GM04504 (cell line): ENCODE measurements around the gene FOXO6.
"Not testable (repeated sequence)": the region's sequence is repeated elsewhere in the genome, so short reads cannot be mapped to it uniquely, and the experiment has no call there.

Experiments
- DNase-seq: peaks from one replicate; pipeline ENCODE4 v3.0.0-alpha.2; 2012; ENCODE audit warnings: low read depth

FOXO6 gene

DNA sequence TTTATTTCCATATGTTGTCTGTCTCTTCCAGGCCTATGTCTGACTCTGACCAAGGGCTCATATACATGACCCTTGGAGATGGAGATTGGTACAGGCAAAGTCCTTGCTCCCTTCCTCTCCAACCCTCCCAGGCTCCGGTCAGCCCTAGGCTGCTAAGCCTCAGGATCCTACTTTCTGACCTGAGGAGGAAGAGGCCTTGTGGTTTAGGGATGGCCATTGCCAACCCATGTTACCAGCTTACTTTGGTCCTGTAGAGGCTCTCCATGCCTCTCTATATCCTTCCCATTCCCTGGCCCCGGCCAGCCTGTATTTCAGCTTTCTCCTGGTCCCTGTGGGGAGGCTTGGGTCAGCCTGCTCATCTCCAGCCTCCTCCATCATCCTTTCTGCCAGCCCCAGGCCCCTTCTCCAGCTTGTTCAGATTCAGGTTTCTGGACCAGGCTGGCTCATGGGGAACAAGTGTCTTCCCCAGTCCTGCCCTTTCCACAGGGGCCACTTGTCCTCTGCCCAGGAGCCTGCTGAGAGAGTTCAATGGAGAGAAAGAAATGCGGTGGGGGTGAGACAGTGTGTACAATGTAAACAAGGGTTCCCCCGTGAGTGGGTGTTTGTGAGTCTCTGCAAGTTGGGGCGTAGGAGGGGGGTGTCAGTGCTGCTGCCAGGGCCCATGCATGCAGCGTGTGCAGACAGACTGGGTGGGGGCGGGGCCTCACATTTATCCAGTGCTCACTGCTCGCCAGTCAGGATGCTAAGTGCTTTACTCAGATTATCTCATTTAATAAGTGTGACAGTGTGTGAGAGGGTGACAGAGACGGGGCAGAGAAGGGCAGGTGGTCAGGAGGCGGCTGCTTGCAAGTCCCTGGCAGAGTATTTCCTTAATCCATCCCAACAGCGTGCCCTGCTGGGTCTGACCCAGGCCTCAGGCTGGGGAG is 31.3 kb upstream of the FOXO6 start:
- no peak for DNase-seq

GRCh38 chr1:41330588-41331545 is 30.4 kb upstream of the FOXO6 start:
- DNase-seq: no peak

DNA sequence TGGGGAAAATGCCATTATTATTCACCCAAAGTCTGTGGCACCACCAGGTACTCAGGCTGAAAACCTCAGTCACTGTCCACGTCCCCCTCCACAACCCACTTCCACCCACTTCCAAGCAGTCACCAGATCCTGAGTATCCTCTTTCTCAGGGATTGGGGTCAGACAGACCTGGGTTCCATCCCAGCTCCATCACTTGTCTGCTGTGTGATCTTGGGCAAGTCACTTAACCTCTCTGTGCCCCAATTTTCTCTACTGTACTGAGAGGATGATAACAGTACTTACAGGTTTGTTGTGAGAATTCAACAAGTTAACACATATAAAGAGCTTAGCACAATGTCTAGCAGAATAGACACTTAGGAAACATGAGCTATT is 29.7 kb upstream of the FOXO6 start:
- no peak for DNase-seq

GRCh38 chr1:41332161-41332560 is 29.1 kb upstream of the FOXO6 start:
- DNase-seq: not testable (repeated sequence)

DNA sequence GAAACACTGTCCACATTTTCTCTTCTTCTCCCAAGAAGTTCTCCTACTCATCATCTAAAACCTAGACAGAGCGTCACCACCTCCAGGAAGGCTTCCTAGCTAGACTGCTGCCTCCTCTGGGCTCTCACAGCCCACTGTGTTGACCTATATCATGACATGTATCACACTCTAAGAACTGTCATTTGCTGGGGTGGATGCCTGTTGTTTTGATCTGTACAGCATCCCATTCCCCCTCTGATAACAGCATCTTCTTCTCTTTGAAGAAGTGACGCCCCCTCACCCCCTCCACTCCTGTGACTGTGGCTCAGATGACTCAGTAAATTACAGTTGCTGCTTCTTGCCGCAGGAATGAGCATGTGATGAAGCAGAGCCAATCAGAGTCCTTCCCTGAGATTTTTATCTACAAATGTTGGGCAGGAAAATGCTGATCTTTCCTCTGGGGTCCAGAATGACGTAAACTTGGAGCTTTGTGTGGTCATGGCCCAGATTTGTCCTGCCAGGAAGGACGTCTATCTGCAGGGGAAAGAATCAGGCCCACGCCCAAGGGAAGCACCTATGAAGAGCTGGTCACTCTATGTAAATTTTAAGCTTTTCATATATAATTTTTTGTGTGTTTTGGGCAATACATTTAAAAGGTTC is 28.0 kb upstream of the FOXO6 start:
- DNase-seq: no peak

- DNase-seq: no peak
These were observed 22.4 kb upstream of the FOXO6 start for GRCh38 chr1:41338820-41339219.

- no peak for DNase-seq
These were observed 20.4 kb upstream of the FOXO6 start for GRCh38 chr1:41340655-41341364.

DNA sequence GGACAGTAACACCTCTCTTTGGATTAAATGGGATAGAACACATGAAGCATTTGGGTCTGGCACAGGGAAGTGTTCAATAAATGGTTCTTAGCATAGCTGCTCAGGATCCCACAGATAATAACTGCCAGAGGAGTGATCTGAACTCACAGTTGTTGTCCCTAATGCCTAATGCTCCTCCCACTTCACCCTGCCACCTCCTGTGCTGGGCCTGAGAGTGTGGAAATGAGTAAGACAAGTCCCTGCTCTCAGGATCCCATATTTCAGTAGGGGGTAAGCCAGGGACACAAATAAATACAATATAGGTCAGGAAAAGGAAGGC is 19.9 kb upstream of the FOXO6 start:
- DNase-seq: no peak

DNA sequence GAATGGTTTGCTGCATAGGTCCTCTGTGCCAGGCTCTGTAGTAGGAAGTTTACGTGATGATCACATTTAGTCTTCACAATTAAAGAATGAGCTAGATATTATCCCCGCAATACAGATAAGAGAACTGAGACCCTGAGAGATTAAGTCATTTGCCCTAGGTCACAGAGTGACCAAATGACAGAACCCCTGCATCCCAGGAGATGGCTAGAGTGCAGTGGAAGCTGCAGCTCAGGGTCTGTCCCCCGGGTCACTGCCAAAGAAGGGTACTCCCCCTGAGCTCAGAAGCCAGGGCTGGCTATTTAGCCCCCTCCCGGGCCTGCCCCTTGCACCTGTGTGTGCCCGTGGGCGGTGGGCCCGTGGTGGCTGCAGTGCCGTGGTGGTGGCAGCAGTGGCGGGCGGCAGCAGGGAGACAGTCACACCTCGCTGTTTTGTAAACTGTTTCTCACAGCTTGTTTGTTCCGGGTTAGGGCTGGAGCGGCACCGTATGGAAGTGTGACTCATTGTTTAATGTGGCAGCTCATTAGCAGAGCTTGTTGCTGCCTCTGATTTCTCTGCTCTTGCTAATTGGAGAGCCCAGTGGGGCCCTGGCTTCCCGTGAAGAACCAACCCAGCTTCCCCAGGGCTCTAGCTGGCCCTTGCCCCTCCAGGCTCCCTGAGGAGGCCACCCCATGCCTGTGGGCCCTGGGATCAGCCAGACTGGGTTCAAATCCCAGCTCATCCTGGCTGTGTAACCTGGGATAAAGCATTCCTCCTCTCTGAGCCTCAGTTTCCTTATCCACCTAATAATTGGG is 19.3 kb upstream of the FOXO6 start:
- peak; percentile 8 for DNase-seq

DNA sequence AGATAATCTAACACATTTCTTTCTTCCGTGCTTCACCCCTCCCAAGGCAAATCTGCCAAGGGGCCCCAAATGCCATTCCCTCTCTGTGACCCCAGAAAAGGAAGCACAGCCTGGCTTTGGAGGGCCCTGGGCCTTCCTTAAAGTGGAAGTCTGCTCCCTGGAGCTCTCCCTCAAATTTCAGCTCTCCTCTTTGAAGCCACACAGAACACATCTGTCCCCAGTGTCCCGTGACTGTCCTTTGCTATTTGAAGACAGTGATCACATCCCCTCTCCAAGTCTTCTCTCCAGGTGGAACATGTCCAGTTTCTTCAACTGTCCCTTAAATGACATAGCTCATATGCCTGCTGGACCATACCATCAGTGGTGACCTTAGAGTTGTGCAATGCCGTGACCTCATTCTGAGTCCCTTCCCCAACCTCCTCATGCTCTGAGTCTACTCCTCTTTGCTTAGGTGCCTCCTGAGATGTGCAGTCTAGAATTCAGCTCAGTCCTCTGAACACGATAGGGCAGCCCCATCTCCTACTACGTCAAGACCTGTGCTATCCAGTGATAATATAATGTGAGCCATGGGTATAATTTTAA is 18.4 kb upstream of the FOXO6 start:
- no peak for DNase-seq

- no peak for DNase-seq
These were observed 17.2 kb upstream of the FOXO6 start for GRCh38 chr1:41343790-41344699.

DNA sequence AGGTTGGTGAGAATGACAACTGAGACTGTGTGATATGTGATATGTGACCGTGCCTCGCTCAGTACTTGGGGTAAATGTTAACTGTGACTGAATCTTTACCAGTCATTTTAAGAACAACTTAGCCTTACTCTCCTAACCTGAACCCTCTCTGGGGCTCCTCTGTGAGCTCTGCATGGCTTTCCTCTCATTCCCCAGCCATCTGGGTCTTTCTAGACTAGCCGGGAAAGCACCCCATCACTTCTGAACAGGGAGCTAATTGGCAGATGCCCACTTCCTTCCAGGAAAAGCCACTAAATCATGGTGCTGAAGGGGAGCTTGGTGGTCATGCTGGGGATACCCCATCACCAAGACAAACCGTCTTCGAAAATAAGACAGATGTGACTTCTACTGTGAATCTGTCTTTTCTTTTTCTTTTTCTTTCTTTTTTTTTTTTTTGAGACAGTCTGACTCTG is 16.5 kb upstream of the FOXO6 start:
- DNase-seq: no peak

DNA sequence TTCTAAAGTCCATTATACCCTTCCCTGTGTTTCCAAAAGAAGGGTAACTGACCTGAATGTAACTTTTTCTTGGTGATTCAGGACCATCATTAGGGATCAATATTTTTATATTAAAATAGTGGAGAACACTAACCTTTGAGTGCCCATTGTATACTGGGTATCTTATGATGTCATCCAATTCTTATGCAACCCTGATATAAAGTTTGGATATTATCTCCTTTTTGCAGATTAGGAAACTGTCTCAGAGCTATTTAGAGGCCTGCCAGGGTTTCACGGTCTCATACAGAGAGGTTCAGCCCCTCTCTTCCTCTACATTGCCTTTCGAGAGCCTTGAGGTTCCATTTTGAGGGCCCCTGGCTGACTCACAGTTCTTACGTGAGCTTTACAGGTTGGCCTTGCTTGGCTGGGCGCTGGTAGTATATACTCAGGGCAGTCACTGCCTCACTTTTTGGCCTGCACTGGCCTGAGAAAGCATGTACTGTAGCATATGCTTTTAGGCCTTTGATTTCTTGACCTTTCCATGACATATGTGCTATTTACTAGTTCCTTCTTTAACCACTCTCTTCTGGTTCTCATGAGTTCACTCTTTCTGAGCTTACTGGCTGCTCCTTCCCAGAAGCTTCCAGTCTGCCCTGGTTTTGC is 15.7 kb upstream of the FOXO6 start:
- DNase-seq: no peak

DNA sequence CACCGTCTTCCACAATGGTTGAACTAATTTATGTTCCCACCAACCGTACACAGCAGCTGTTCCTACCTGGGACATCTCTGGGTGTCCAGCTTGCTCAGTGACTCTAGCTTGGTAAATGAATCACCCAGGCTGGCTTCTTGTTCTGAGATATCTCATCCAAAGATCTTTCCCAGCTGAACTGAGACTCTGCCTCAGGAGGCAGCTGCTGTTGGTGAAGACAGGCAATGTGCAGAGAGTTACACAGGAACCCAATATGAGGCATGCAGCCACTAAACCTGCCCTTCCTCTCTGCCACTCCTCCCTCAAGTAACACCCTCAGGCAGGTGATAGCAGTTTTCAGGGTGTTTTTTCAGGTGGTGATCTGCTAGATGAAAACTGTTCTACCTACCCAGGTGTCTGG is 14.0 kb upstream of the FOXO6 start:
- DNase-seq: no peak

DNA sequence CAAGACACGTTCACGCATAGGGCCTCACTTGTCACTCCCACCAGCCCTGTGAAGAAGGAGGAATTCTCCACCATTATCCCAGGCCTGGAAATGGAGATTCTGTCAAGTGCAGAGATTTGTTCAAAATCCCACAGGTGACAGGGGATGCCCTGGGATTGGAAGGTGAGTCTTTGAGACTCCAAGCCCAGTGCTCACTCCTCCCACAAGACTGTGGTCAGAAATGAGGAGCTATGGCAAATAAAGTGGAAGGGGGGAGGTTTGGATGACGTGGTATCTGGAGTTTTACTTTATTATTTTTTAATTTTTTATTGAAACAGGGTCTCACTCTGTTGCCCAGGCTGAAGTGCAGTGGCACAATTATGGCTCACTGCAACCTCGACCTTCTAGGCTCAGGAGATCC is 12.8 kb upstream of the FOXO6 start:
- no peak for DNase-seq

DNA sequence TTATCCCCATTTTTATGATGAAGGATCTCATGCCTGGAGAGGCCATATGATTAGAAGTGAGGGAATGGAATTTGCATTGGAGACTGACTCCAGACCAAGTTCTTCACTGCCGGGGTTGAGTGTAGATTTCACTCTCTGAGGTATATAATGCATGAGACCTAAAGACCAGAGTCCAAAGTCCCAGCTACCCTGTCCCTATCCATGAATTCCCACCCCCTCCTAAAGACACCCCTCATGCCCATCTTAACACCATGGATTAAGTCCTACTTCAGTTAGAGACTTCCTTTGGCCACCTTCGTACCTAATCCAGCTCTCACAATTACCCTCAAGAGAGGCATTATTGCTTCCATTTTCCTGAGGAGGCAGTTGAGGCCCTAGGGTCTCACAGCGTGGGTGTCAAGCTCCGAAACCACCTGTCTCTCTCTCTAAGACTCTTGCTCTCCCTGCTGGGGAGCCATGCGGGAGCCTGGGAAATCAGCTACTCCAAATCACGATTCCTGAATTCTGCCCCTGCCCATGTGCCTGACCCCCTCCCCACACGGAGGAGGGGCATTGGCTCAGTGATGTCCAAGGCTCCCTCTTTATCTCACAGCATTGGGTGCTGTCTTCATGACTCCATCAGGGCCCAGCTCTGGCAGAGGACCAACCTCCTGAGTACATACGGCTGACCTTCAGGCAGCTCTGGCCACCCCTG is 11.7 kb upstream of the FOXO6 start:
- DNase-seq: no peak

DNA sequence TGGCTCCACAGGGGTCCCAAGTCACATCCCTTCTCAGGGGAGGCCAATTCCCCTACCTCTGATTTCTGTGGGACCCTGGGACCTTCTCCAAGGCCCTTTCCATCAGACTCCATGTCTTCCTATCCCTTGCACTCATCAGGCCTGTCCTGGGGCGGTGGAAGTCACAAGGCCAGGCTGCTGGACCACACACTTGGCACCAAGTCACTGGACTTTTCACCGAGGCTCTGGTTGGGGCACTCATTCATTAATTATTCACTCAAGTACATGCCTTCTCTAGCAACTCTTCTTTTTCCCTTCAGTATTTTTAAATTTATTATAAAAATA is 11.2 kb upstream of the FOXO6 start:
- DNase-seq: no peak

DNA sequence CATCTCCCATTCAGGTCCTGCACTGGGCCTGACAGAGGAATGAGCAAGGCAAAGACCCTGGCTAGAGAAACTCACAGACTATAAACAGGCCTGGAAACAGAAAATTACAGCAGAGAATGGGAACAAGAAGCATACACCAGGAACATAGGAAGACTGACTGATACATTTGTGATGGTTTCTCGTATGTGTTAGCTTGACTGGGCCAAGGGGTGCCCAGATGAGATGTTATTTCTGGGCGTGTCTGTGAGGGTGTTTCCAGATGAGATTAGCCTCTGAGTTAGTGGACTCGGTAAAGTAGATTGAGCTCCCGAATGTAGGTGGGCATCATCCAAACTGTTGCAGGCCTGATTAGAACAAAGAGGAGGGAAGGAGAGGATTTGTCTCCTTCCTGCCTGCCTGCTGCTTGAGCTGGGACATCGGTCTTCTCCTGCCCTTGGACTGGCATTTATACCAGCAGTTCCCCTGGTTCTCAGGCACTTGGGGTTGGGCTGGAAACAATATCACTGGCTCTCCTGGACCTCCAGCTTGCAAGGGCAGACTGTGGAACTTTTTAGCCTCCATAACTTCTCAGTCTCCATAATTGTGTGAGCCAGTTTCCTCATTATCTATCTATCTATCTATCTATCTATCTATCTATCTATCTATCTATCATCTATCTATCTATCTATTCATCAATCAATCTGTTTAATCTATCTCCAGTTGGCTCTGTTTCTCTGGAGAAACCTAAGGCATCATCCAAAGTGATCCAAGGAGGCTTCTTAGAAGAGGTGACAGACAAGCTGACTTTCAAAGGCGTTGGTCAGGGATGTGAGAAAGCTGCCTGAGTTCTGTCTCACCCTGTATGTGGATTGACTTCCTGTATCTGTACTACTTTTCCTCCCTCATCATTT is 9.7 kb upstream of the FOXO6 start:
- no peak for DNase-seq
